GM18508 (cell line): Measurements from ENCODE around the gene TBL3.

Experiments used
- ATAC-seq: cut with Tn5 transposase; IDR thresholded peaks from one replicate; pipeline ENCODE4 v1.9.1; 2021; ENCODE audit warnings: moderate number of reproducible peaks; ENCODE audit not compliant: insufficient read depth, unreplicated experiment

Gene TBL3

GRCh38 chr16:2031081-2031577 lies 59.3 kb downstream of the TBL3 start:
- no peak for ATAC-seq
